SK-N-SH (cell line): ENCODE measurements around the gene MAPT. TPM values are rescaled to one million over a fixed set of nuclear protein-coding genes. Genes with fewer than 3 reads are reported as not detected.
A peak's percentile ranks its signal among the peaks of the same experiment; 100 is the strongest.

Source experiments
- CTCF ChIA-PET: fragments of 300-600, 350-600 bp; formaldehyde crosslinking; extraction: SDS; loops from one replicate; lab custom pipeline; 2021; lab: Yijun Ruan, JAX
- POLR2A ChIA-PET: fragments of 350-600 bp; sonication (Branson Sonifier 250); formaldehyde crosslinking; extraction: SDS; loops from one replicate; lab custom pipeline; 2020; ENCODE audit warnings: antibody characterized with exemption, inconsistent platforms; lab: Yijun Ruan, JAX
- DNase-seq: peaks from one replicate; pipeline ENCODE4 v3.0.0; 2012
- H2AFZ ChIP-seq: fragments of 200-600 bp; sonication (generic); 2 replicates; pipeline ENCODE4 v1.8.1; 2016; ENCODE audit warnings: antibody characterized with exemption, mild to moderate bottlenecking, low read depth
- H3F3A ChIP-seq: fragments of 200-600 bp; sonication (generic); replicated peaks from 2 replicates; pipeline ENCODE3; 2016; ENCODE audit warnings: antibody characterized with exemption, mild to moderate bottlenecking; ENCODE audit not compliant: insufficient read depth
- H3K27ac ChIP-seq, 2 experiments: fragments of 200-500 bp in 1 of 2; fragments of 200-600 bp in 1 of 2; sonication (Bioruptor generic) in 1 of 2; sonication (generic), shearing (Covaris generic) in 1 of 2; 2 replicates each; pipeline versions ENCODE4 v1.5.1 to v1.6.1; 2014 to 2016; ENCODE audit warnings: low read depth in 2 of 2, inconsistent platforms in 1 of 2, low read length in 1 of 2, mild to moderate bottlenecking in 1 of 2, mixed read lengths in 1 of 2
- H3K27me3 ChIP-seq: fragments of 200-600 bp; sonication (generic), shearing (Covaris generic); 2 replicates; pipeline ENCODE4 v1.6.1; 2016; ENCODE audit warnings: mixed run types; ENCODE audit not compliant: insufficient read depth
- H3K36me3 ChIP-seq, 2 experiments: fragments of 200-500 bp in 1 of 2; fragments of 200-600 bp in 1 of 2; sonication (Bioruptor generic) in 1 of 2; sonication (generic) in 1 of 2; replicated peaks in 1 of 2; 2 replicates each; pipeline versions ENCODE3 to v1.5.1; 2014 to 2016; ENCODE audit warnings: low read length in 1 of 2, mild to moderate bottlenecking in 1 of 2; ENCODE audit not compliant: insufficient read depth in 2 of 2, control insufficient read depth in 1 of 2
- H3K4me1 ChIP-seq, 2 experiments: fragments of 200-500 bp in 1 of 2; fragments of 200-600 bp in 1 of 2; sonication (Bioruptor generic) in 1 of 2; sonication (generic), shearing (Covaris generic) in 1 of 2; 2 replicates each; pipeline versions ENCODE4 v1.5.1 to v1.6.1; 2014 to 2016; ENCODE audit warnings: low read depth in 1 of 2, low read length in 1 of 2, mixed run types in 1 of 2; ENCODE audit not compliant: insufficient read depth in 2 of 2, control insufficient read depth in 1 of 2
- H3K4me2 ChIP-seq: fragments of 200-600 bp; sonication (generic), shearing (Covaris generic); 2 replicates; pipeline ENCODE4 v1.6.1; 2017; ENCODE audit warnings: mixed run types
- H3K4me3 ChIP-seq, 2 experiments: fragments of 200-500 bp in 1 of 2; fragments of 200-600 bp in 1 of 2; sonication (Bioruptor generic) in 1 of 2; sonication (generic), shearing (Covaris generic) in 1 of 2; 2 replicates each; pipeline versions ENCODE4 v1.5.1 to v1.8.1; 2014 to 2016; ENCODE audit warnings: low read depth in 2 of 2, inconsistent platforms in 1 of 2, low read length in 1 of 2, mild to moderate bottlenecking in 1 of 2, mixed read lengths in 1 of 2, moderate library complexity in 1 of 2
- H3K79me2 ChIP-seq: fragments of 200-600 bp; sonication (generic); 2 replicates; pipeline ENCODE4 v1.8.1; 2017; ENCODE audit warnings: mild to moderate bottlenecking; ENCODE audit not compliant: insufficient read depth
- H3K9ac ChIP-seq: fragments of 200-600 bp; sonication (generic); 2 replicates; pipeline ENCODE4 v1.6.1; 2017; ENCODE audit warnings: mixed run types
- H3K9me2 ChIP-seq: fragments of 200-600 bp; sonication (generic); 2 replicates; pipeline ENCODE4 v1.6.1; 2017; ENCODE audit warnings: mixed run types
- H3K9me3 ChIP-seq: fragments of 200-600 bp; sonication (generic); 2 replicates; pipeline ENCODE4 v1.6.1; 2017; ENCODE audit warnings: mixed run types, mild to moderate bottlenecking, moderate library complexity
- H4K20me1 ChIP-seq: fragments of 200-600 bp; sonication (generic); 2 replicates; pipeline ENCODE4 v1.6.1; 2017; ENCODE audit warnings: mild to moderate bottlenecking, mixed run types; ENCODE audit not compliant: insufficient read depth
- CHD2 ChIP-seq: fragments of 150-350 bp; IDR thresholded peaks from 2 replicates; pipeline ENCODE4 v1.6.1; 2018; ENCODE audit warnings: low read length; ENCODE audit not compliant: partially characterized antibody
- EP300 ChIP-seq, 2 experiments: IDR thresholded peaks; 2 replicates each; pipeline versions ENCODE4 v1.4.0 to v1.6.1; 2012; ENCODE audit warnings: borderline replicate concordance in 1 of 2, low read depth in 1 of 2, low read length in 1 of 2
- EZH2phosphoT487 ChIP-seq: fragments of 200-600 bp; sonication (generic); IDR thresholded peaks from 2 replicates; pipeline ENCODE4 v1.6.1; 2017; ENCODE audit warnings: low read depth, mixed run types, mild to moderate bottlenecking, antibody characterized with exemption, moderate library complexity, borderline replicate concordance
- FOSL2 ChIP-seq: IDR thresholded peaks from 2 replicates; pipeline ENCODE4 v1.4.0; 2012; ENCODE audit warnings: low read depth, mild to moderate bottlenecking, moderate library complexity, borderline replicate concordance
- IRF3 ChIP-seq: fragments of 150-350 bp; IDR thresholded peaks from 2 replicates; pipeline ENCODE4 v1.6.1; 2016; ENCODE audit warnings: mild to moderate bottlenecking, low read depth, low read length
- JUND ChIP-seq: IDR thresholded peaks from 2 replicates; pipeline ENCODE4 v1.4.0; 2012
- MAX ChIP-seq: IDR thresholded peaks from 2 replicates; pipeline ENCODE4 v1.4.0; 2012; ENCODE audit warnings: low read depth
- NFIC ChIP-seq: IDR thresholded peaks from 2 replicates; pipeline ENCODE4 v1.4.0; 2012; ENCODE audit warnings: borderline replicate concordance
- RAD21 ChIP-seq: IDR thresholded peaks from 2 replicates; pipeline ENCODE4 v1.6.1; 2012; ENCODE audit warnings: mild to moderate bottlenecking, low read length
- RFX5 ChIP-seq: IDR thresholded peaks from 2 replicates; pipeline ENCODE4 v1.6.1; 2012; ENCODE audit warnings: mild to moderate bottlenecking, improper control_type of control experiment, low read length
- RXRA ChIP-seq: IDR thresholded peaks from 2 replicates; pipeline ENCODE4 v1.4.0; 2012; ENCODE audit warnings: low read depth, mild to moderate bottlenecking, borderline replicate concordance
- SMC3 ChIP-seq: IDR thresholded peaks from 2 replicates; pipeline ENCODE4 v1.6.1; 2012; ENCODE audit warnings: low read depth, low read length, improper control_type of control experiment
- TCF12 ChIP-seq: IDR thresholded peaks from 2 replicates; pipeline ENCODE4 v1.4.0; 2012
- YY1 ChIP-seq: IDR thresholded peaks from 2 replicates; pipeline ENCODE4 v1.4.0; 2012; ENCODE audit warnings: low read depth, mild to moderate bottlenecking
- WGBS: methylation state at CpG from one replicate; pipeline ENCODE4 v1.1.6; 2017; ENCODE audit warnings: low lambda C conversion rate; 5-methylcytosine and 5-hydroxymethylcytosine counted together
- polyA plus RNA-seq, 3 experiments: library from polyadenylated mRNA; depleted of rRNA; stranded (reverse); fragments of >200 nt; gene quantifications; 2 replicates each; pipeline ENCODE4 v1.2.3, GENCODE V29; 2012
- TF ChIP-seq, protein P1 (sequence below): IDR thresholded peaks from 2 replicates; pipeline ENCODE4; 2012

Gene MAPT
- polyA plus RNA-seq, 1 of the 3 experiments (the other 2 are of a cell fraction) = 0.74 TPM

DNA sequence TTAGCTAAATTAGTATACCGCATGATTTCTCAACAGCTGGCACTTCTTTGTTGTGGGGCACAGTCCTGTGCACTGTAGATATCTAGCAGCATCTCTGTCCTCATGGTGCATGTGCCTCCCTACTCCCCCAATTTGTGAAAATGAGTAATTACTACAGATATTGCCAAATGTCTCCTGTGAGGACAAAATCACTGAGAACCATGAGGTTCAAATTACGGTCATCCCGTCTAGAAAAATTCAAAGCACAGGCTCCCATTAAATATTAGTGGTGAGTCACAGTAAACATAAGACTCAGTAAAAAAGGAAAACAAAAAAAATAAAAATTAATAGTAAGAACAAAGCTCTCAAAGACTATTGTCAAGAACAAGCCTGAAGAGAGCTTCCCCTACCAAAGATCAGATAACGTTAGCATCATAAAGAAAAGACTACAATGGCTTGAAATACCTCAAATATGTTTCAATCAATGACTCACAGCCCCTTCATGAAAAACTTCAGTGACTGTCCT, 162.5 kb downstream of the MAPT start:
- 29% methylated on average over 4 of the region's 4 CpGs for WGBS
- peaks cover 53% of the 10 kb centered on the region for H3F3A ChIP-seq
- ChIA-PET CTCF (interaction anchor here (0.7 to 5.5 kb wide), 12 partner anchors 9 to 470 kb away, joined by 3 to 48 read pairs (median 4); no protein-coding TSS in a partner anchor), POLR2A (interaction anchor here (1.2 kb wide), 1 partner anchor 11 kb away, joined by 3 read pairs; no protein-coding TSS in a partner anchor)
- H3K4me2 ChIP-seq = peak overlapping the region; percentile 17; the same call in 1 of the 2 replicates
- H3K4me3 ChIP-seq = no peak overlapping the region
- peaks cover 15 to 30% of the 10 kb centered on the region in 2 experiments for H3K36me3 ChIP-seq
- peak overlapping the region; percentile 9 to 87; a peak in 3 of 4 replicates for H3K27ac ChIP-seq
- H3K9me3 ChIP-seq = no peaks in the 10 kb centered on the region
- peaks cover 57% of the 10 kb centered on the region for H4K20me1 ChIP-seq
- DNase-seq = no peak
- H3K9me2 ChIP-seq = no peaks in the 10 kb centered on the region
- peaks cover 2 to 17% of the 10 kb centered on the region in 2 experiments; a peak in 3 of 4 replicates for H3K4me1 ChIP-seq
- no peak overlapping the region for H2AFZ ChIP-seq
- peaks cover 83% of the 10 kb centered on the region for H3K79me2 ChIP-seq
- H3K27me3 ChIP-seq = no peaks in the 10 kb centered on the region
- TF ChIP-seq EZH2phosphoT487 (no peak), IRF3 (no peak), YY1 (no peak; the same call in 1 of the 2 replicates), EP300 (IDR thresholded peaks at IDR 0.05; ENCODE audit: borderline replicate concordance in 1 of 2, low read depth in 1 of 2, low read length in 1 of 2) (peak in 1 of 2 experiments; percentile 37; a peak in 1 of 4 replicates), CHD2 (no peak), RFX5 (no peak), TCF12 (peak; percentile 72), MAX (peak; percentile 62; the same call in 1 of the 2 replicates), FOSL2 (peak; percentile 50), NFIC (no peak; the same call in 1 of the 2 replicates), JUND (peak; percentile 62), RXRA (peak; percentile 95)
- TF ChIP-seq, protein P1, sequence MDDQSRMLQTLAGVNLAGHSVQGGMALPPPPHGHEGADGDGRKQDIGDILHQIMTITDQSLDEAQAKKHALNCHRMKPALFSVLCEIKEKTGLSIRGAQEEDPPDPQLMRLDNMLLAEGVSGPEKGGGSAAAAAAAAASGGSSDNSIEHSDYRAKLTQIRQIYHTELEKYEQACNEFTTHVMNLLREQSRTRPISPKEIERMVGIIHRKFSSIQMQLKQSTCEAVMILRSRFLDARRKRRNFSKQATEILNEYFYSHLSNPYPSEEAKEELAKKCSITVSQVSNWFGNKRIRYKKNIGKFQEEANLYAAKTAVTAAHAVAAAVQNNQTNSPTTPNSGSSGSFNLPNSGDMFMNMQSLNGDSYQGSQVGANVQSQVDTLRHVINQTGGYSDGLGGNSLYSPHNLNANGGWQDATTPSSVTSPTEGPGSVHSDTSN = peak; percentile 10
- peak overlapping the region; percentile 1; the same call in 1 of the 2 replicates for H3K9ac ChIP-seq

DNA sequence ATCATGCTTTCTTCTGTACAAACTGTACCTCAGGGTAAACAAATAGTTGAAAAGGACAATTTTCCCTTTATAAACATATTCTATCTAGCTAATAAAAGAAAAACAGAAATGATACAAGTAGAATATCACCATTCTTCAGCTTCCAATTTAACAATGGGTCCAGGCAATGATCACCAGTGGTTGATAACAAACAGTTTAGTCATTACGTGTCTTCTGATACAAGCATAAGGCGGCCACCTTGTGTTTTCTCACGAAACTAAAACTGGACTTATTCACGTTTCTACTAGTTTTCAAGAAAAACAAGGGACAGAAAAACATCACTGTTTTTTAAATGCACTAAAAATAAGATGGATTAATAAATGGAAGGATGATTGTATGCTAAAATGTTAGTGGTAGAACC, 163.0 kb downstream of the MAPT start:
- POLR2A ChIA-PET = no interaction called here
- no peak for DNase-seq
- H4K20me1 ChIP-seq = peaks cover 55% of the 10 kb centered on the region

More for the DNA sequence above, 163.0 kb downstream of the MAPT start:
- Histone ChIP-seq H3K27me3 (no peaks in the 10 kb centered on the region), H3K4me3 (no peak overlapping the region), H3K9ac (no peak overlapping the region), H3K9me2 (no peaks in the 10 kb centered on the region), H3K9me3 (no peaks in the 10 kb centered on the region), H3K4me2 (peak overlapping the region; percentile 17; the same call in 1 of the 2 replicates), H3K36me3 (peaks cover 15 to 26% of the 10 kb centered on the region in 2 experiments), H3K4me1 (peaks cover 2 to 17% of the 10 kb centered on the region in 2 experiments; a peak in 3 of 4 replicates), H2AFZ (no peak overlapping the region), H3K79me2 (peaks cover 83% of the 10 kb centered on the region), H3F3A (peaks cover 53% of the 10 kb centered on the region), H3K27ac (peak overlapping the region; percentile 9 to 87; a peak in 3 of 4 replicates)
- TF ChIP-seq FOSL2 (no peak), RAD21 (no peak), JUND (no peak), SMC3 (no peak), EP300 (IDR thresholded peaks at IDR 0.05; ENCODE audit: borderline replicate concordance in 1 of 2, low read depth in 1 of 2, low read length in 1 of 2) (no peak)
- CTCF ChIA-PET = interaction anchor here (0.7 to 5.5 kb wide), 12 partner anchors 9 to 471 kb away, joined by 3 to 48 read pairs (median 4); partner anchors contain the start of gene KANSL1
- WGBS = 73% methylated on average over 4 of the region's 4 CpGs
